WI38 (cell line): Measurements from ENCODE around the gene INPP1.
"Not testable (repeated sequence)": the region's sequence is repeated elsewhere in the genome, so short reads cannot be mapped to it uniquely, and the experiment has no call there.

ENCODE experiments used
- H3K4me3 ChIP-seq: 2 replicates; pipeline ENCODE4 v1.5.1; 2011; ENCODE audit warnings: low read depth, mild to moderate bottlenecking, control low read depth, low read length
- CTCF ChIP-seq: IDR thresholded peaks from 2 replicates; pipeline ENCODE4 v1.5.1; 2012; ENCODE audit warnings: low read depth, mild to moderate bottlenecking, control low read depth, low read length

INPP1 gene

GRCh38 chr2:190311893-190312634 lies 31.3 kb upstream of the INPP1 start:
- no peak for TF ChIP-seq CTCF

DNA sequence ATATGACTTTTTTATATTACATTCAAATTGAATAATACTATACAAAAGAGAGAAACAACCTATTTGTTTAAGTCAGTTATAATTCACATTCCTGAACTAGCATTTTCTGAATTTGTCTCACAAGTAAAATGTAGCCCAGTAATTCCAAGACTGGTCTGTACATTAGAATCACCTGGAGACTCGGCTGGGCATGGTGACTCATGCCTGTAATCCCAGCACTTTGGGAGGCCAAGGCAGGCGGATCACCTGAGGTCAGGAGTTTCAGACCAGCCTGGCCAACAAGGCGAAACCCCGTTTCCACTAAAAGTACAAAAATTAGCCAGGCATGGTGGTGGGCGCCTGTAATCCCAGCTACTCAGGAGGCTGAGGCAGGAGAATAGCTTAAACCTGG lies 30.8 kb upstream of the INPP1 start:
- not testable (repeated sequence) for H3K4me3 ChIP-seq

More at GRCh38 chr2:190311893-190312634, 31.3 kb upstream of the INPP1 start:
- H3K4me3 ChIP-seq, result no peak overlapping the region

DNA sequence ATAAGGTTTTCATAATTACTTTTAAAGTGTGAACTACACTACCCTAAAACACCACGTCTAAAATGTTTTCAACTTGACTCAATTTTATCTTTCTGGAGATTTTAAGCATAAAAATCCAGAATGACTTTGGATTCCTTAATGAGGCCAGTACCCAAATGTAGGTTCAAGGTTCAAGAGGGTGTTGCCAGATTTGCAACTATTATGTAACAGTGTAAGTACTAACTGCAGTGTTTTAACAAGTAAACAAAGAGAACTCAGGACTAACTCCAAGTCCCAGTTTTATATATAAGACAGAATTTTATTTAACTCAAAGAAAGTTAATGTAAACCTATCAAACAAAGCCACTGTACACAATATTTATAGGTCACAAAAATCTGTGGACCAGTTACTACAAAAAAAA lies 29.5 kb upstream of the INPP1 start:
- no peak for TF ChIP-seq CTCF
- H3K4me3 ChIP-seq, result no peak overlapping the region

DNA sequence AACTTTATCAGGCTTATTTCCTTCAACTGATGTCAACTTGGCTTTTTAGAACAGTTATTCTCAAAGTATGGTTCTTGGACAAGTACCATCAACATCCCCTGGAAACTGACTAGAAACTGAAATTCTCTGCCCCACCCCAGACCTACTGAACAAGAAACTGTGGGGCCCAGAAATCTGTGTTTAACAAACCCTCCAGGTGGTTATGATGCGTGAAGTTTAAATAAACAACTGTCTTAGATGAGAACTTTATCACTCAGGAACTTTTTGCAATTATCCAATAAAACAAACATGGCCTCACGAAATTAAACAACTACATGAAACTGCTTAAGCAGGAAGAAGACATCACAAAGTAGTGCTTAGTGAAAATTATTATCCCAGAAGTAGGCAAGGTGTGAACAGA lies 28.1 kb upstream of the INPP1 start:
- no peak for TF ChIP-seq CTCF
- no peak overlapping the region for H3K4me3 ChIP-seq

- peak overlapping the region; percentile 85 for H3K4me3 ChIP-seq
- no peak for TF ChIP-seq CTCF
Observed at GRCh38 chr2:190318514-190318913, 24.9 kb upstream of the INPP1 start.

- TF ChIP-seq CTCF, result no peak
Observed at GRCh38 chr2:190318931-190319554, 24.3 kb upstream of the INPP1 start.

DNA sequence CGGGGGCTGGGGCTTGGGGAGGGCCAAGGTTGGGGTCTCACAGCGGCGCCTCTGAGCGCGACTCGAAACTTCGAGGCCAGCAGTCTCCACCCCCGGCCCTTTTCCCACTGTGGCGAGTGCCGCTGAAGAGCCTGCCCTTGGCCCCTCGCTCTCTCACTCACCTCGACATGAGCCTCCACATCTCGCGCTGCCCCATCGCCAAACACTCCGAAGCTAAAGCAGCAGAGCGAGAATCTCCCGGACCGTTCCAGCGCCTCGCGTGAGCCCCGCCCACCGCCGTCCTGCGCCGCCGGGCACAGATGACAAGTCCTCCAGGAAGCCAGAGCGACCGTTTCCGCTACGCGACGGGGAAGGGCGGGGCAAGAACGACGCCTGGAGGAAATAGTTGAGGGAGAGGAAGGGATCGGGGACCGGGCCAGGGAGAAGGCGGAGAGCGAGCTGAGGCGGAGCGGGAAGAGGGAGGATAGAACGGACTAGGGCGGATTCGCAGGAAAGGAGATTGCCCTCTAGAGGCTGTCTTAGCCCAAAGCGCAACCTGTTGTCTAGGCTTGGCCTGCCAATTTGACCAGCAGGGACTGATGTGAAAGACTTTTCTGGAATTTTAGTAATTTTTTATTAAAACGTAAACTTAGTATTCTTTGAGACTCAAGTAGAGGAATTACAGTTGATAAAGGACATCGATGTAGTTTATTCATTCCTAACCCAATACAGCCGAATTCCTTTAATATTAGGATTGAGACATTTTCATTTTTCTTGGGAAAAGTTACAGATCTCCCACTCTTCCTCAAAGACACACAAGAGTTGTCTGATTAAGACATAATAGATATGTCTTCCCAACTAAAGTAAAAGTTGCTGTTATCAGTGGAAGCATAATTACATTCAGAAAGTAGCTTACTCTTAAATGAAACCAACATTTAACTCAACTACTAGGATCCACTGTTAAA lies 23.6 kb upstream of the INPP1 start, which contains the start of gene HIBCH:
Gene HIBCH (minus strand): TSS at position 272 of the 944 bp plus-strand sequence. CDS start 76 bp downstream, at position 196.
- peak within 1 kb of the TSS; percentile 85 for H3K4me3 ChIP-seq
- TF ChIP-seq CTCF, result peak; percentile 80

More at GRCh38 chr2:190318931-190319554, 24.3 kb upstream of the INPP1 start:
- peak overlapping the region; percentile 85 for H3K4me3 ChIP-seq
